OCI-LY7 (cell line): ENCODE measurements around the gene IGDCC3. TPM values are rescaled to one million over a fixed set of nuclear protein-coding genes. Genes with fewer than 3 reads are reported as not detected.

Experiments used
- BruUV-seq: library from RNA; stranded (reverse); fragments of 400-500 nt; replicated peaks from 2 replicates; lab custom pipeline; 2021; lab: Mats Ljungman, UMichigan
- CTCF ChIA-PET: fragments of 300-600 bp; sonication (Branson Sonifier 250); formaldehyde crosslinking; loops from one replicate; lab custom pipeline; 2022; ENCODE audit warnings: antibody characterized with exemption; ENCODE audit not compliant: unreplicated experiment; lab: Charles Lee
- POLR2A ChIA-PET: fragments of 300-600 bp; sonication (Branson Sonifier 250); formaldehyde crosslinking; loops from one replicate; lab custom pipeline; 2022; ENCODE audit warnings: antibody characterized with exemption; lab: Charles Lee
- DNase-seq: peaks from one replicate; pipeline ENCODE4 v3.0.0-alpha.2; 2015; ENCODE audit warnings: low spot score
- H2AFZ ChIP-seq: fragments of 200-600 bp; sonication (generic), shearing (Covaris generic); 2 replicates; pipeline ENCODE4 v1.6.1; 2014; ENCODE audit warnings: mild to moderate bottlenecking, antibody characterized with exemption, low read length, moderate library complexity
- H3K27ac ChIP-seq: fragments of 200-600 bp; sonication (generic); 2 replicates; pipeline ENCODE4 v1.5.1; 2014; ENCODE audit warnings: mixed run types, low read depth, mild to moderate bottlenecking, moderate library complexity, low read length, inconsistent platforms; ENCODE audit not compliant: poor library complexity, severe bottlenecking
- H3K36me3 ChIP-seq: fragments of 200-600 bp; sonication (generic); 2 replicates; pipeline ENCODE4 v1.6.1; 2014; ENCODE audit warnings: mild to moderate bottlenecking, antibody characterized with exemption, low read length, moderate library complexity, mixed read lengths; ENCODE audit not compliant: insufficient read depth
- H3K4me1 ChIP-seq: fragments of 200-600 bp; sonication (generic); 2 replicates; pipeline ENCODE4 v1.5.1; 2014; ENCODE audit warnings: mild to moderate bottlenecking, low read length; ENCODE audit not compliant: insufficient read depth, poor library complexity, severe bottlenecking
- H3K4me2 ChIP-seq: fragments of 200-600 bp; sonication (generic); 2 replicates; pipeline ENCODE4 v1.6.1; 2014; ENCODE audit warnings: mild to moderate bottlenecking, low read length
- H3K4me3 ChIP-seq: fragments of 200-600 bp; sonication (generic); 2 replicates; pipeline ENCODE4 v1.5.1; 2014; ENCODE audit warnings: mild to moderate bottlenecking, low read depth, low read length; ENCODE audit not compliant: poor library complexity, severe bottlenecking
- H3K79me2 ChIP-seq: fragments of 200-600 bp; sonication (generic); 2 replicates; pipeline ENCODE4 v1.6.1; 2016; ENCODE audit warnings: low read depth, mild to moderate bottlenecking, low read length, moderate library complexity, mixed read lengths; ENCODE audit not compliant: insufficient read depth
- H3K9me2 ChIP-seq: fragments of 200-600 bp; sonication (generic); 2 replicates; pipeline ENCODE4 v1.6.1; 2016; ENCODE audit warnings: mild to moderate bottlenecking, low read length, mixed read lengths; ENCODE audit not compliant: insufficient read depth
- H3K9me3 ChIP-seq: fragments of 200-600 bp; sonication (generic); 2 replicates; pipeline ENCODE4 v1.6.1; 2014; ENCODE audit warnings: mild to moderate bottlenecking, mixed run types, low read length, mixed read lengths
- H4K20me1 ChIP-seq: fragments of 200-600 bp; sonication (generic); 2 replicates; pipeline ENCODE4 v1.6.1; 2014; ENCODE audit warnings: mild to moderate bottlenecking, antibody characterized with exemption, low read length, moderate library complexity, mixed read lengths; ENCODE audit not compliant: insufficient read depth
- EZH2phosphoT487 ChIP-seq: fragments of 200-600 bp; sonication (generic); IDR thresholded peaks from 2 replicates; pipeline ENCODE4 v1.6.1; 2018; ENCODE audit warnings: low read depth, borderline replicate concordance, mild to moderate bottlenecking, mixed run types, antibody characterized with exemption, low read length, moderate library complexity, mixed read lengths
- intact Hi-C: fragments of 100-400 bp; cut with micrococcal nuclease; formaldehyde crosslinking; loops from one replicate; pipeline ENCODE4 v1.10.0; 2022; ENCODE audit not compliant: unreplicated experiment
- total RNA-seq, 2 experiments: library from RNA; depleted of rRNA in 1 of 2; stranded (reverse); fragments of >200 nt in 1 of 2; shearing (Covaris generic) in 1 of 2; gene quantifications; 2 replicates each; pipeline ENCODE4 v1.2.3, GENCODE V29; 2014 to 2022
- TF ChIP-seq, protein P1 (sequence below): fragments of 200-600 bp; sonication (generic); conservative IDR thresholded peaks from 2 replicates; pipeline ENCODE4 v1.5.1; 2014; ENCODE audit warnings: mild to moderate bottlenecking, antibody characterized with exemption, low read length, moderate library complexity, mixed read lengths

Gene IGDCC3
- total RNA-seq, 2 experiments from 2014 or later: not detected

DNA sequence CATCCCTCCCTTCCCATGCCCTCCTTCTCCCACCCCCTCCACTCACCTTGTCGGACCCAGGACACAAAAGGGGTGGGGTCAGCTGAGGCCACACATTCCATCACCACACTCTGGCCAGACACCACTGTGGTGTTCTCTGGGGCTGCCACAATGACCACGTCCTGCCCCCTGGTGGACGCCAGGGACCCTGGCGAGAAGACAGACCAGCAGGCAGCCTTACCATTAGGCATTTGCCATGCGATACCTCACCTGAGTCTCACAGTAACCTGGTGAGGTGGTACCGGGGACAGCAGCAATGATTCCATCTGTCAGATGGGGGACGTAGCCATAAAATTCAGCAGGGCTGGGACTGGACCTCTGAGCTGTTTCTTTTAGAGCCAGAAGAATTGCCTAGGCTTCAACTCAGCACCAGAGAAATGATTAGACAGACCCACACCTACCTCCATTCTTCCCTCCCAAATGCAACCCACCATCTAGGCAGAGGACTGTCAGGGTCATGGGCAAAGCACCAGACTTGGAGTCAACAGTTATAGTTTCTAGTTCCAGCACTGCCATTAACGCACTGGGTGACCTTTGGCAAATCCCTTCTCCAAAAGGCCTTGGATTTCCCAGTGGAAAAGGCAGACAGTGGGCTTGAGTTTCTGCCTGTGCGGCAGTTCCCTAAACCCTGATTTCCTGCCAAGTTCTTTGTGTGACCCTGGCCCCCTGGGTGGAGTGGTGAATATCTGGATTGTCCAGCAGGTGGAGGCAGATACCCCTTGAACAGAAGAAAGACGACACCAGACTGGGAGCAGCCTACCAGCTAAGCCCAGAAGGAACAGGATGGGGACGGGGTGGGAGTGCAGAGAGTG, 23.2 kb upstream of the IGDCC3 start:
- no peak overlapping the region for H3K27ac ChIP-seq
- no peaks in the 10 kb centered on the region for H3K4me1 ChIP-seq
- H3K79me2 ChIP-seq: no peaks in the 10 kb centered on the region
- H3K4me2 ChIP-seq: no peak overlapping the region
- H4K20me1 ChIP-seq: no peaks in the 10 kb centered on the region
- no peaks in the 10 kb centered on the region for H3K36me3 ChIP-seq
- TF ChIP-seq EZH2phosphoT487: no peak
- TF ChIP-seq, protein P1, sequence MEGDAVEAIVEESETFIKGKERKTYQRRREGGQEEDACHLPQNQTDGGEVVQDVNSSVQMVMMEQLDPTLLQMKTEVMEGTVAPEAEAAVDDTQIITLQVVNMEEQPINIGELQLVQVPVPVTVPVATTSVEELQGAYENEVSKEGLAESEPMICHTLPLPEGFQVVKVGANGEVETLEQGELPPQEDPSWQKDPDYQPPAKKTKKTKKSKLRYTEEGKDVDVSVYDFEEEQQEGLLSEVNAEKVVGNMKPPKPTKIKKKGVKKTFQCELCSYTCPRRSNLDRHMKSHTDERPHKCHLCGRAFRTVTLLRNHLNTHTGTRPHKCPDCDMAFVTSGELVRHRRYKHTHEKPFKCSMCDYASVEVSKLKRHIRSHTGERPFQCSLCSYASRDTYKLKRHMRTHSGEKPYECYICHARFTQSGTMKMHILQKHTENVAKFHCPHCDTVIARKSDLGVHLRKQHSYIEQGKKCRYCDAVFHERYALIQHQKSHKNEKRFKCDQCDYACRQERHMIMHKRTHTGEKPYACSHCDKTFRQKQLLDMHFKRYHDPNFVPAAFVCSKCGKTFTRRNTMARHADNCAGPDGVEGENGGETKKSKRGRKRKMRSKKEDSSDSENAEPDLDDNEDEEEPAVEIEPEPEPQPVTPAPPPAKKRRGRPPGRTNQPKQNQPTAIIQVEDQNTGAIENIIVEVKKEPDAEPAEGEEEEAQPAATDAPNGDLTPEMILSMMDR: peak; percentile 70
- BruUV-seq: no TSS peak
- CTCF ChIA-PET: interaction anchor here (0.6 kb wide), 2 partner anchors 125 to 170 kb away, joined by 8 to 13 read pairs; no protein-coding TSS in a partner anchor
- H3K9me2 ChIP-seq: no peaks in the 10 kb centered on the region
- POLR2A ChIA-PET: no interaction called here
- H3K4me3 ChIP-seq: no peak overlapping the region
- H3K9me3 ChIP-seq: no peaks in the 10 kb centered on the region
- intact Hi-C loops: loop anchor here (1.0 kb wide), 1 partner anchor 83 kb away; no protein-coding TSS in a partner anchor
- peak; percentile 65 for DNase-seq
- no peak overlapping the region for H2AFZ ChIP-seq

DNA sequence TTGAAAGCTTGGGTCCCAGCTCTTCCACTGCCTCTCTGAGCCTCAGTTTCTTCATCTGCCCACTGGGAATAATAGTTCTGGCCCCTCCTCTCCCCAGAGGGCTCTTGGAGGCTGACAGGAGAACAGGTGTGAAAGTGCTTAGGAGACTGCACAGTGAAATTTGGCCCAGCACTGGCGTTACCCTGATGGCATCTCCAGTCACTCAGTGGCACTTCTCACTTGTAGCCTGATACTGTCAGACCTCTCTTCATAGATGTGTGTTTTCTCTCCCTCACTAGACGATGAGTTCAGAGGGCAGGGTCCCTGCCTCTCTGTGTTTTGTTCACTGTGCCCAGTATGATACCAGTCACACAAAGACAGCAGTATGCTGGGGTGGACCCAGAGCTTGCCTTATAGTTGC, 22.2 kb upstream of the IGDCC3 start:
- Histone ChIP-seq H3K4me3 (no peak overlapping the region), H3K79me2 (no peaks in the 10 kb centered on the region), H2AFZ (no peak overlapping the region), H3K4me1 (no peaks in the 10 kb centered on the region), H3K9me2 (no peaks in the 10 kb centered on the region), H3K9me3 (no peaks in the 10 kb centered on the region), H3K36me3 (no peaks in the 10 kb centered on the region), H4K20me1 (no peaks in the 10 kb centered on the region), H3K4me2 (no peak overlapping the region), H3K27ac (no peak overlapping the region)
- intact Hi-C loops: loop anchor here (1.0 kb wide), 1 partner anchor 82 kb away; no protein-coding TSS in a partner anchor
- DNase-seq: no peak
- TF ChIP-seq EZH2phosphoT487: no peak
- TF ChIP-seq, protein P1: no peak
- ChIA-PET CTCF (no interaction called here), POLR2A (interaction anchor here (0.6 kb wide), 1 partner anchor 71 kb away, joined by 3 read pairs; no protein-coding TSS in a partner anchor)
- no TSS peak for BruUV-seq
